Astrocyte (in vitro differentiated cells and primary cell): Measurements from ENCODE around the gene LYRM4. TPM values are rescaled to one million over a fixed set of nuclear protein-coding genes. Genes with fewer than 3 reads are reported as not detected.

Experiments
- DNase-seq: peaks from one replicate; pipeline ENCODE4 v3.0.0-alpha.2; 2010; ENCODE audit warnings: low read depth
- FAIRE-seq: peaks from 2 replicates; lab custom pipeline; 2011; peaks lifted over from hg19 to GRCh38; lab: Jason Lieb, UNC
- H2AFZ ChIP-seq: 2 replicates; pipeline ENCODE4 v1.6.0; 2012; ENCODE audit warnings: low read depth, low read length, inconsistent platforms
- H3K27ac ChIP-seq: 2 replicates; pipeline ENCODE4 v1.5.1; 2011; ENCODE audit warnings: low read depth, low read length, inconsistent platforms
- H3K27me3 ChIP-seq: 2 replicates; pipeline ENCODE4 v1.6.0; 2011; ENCODE audit warnings: low read length, inconsistent platforms; ENCODE audit not compliant: insufficient read depth
- H3K36me3 ChIP-seq: 2 replicates; pipeline ENCODE4 v1.5.1; 2011; ENCODE audit warnings: low read length, inconsistent platforms; ENCODE audit not compliant: insufficient read depth
- H3K4me1 ChIP-seq: 2 replicates; pipeline ENCODE4 v1.5.1; 2011; ENCODE audit warnings: low read length, inconsistent platforms; ENCODE audit not compliant: insufficient read depth
- H3K4me2 ChIP-seq: 2 replicates; pipeline ENCODE4 v1.6.0; 2012; ENCODE audit warnings: low read length, inconsistent platforms
- H3K4me3 ChIP-seq: 2 replicates; pipeline ENCODE4 v1.5.1; 2011; ENCODE audit warnings: low read depth, mild to moderate bottlenecking, low read length, inconsistent platforms; ENCODE audit not compliant: insufficient read depth
- H3K79me2 ChIP-seq: 2 replicates; pipeline ENCODE4 v1.6.0; 2012; ENCODE audit warnings: mild to moderate bottlenecking, low read length, inconsistent platforms; ENCODE audit not compliant: insufficient read depth
- H3K9ac ChIP-seq: 2 replicates; pipeline ENCODE4 v1.6.0; 2012; ENCODE audit warnings: mild to moderate bottlenecking, low read length, inconsistent platforms
- H3K9me3 ChIP-seq: 2 replicates; pipeline ENCODE4 v1.5.1; 2012; ENCODE audit warnings: low read depth, mild to moderate bottlenecking, low read length, inconsistent platforms; ENCODE audit not compliant: insufficient read depth
- H4K20me1 ChIP-seq: 2 replicates; pipeline ENCODE4 v1.6.0; 2012; ENCODE audit warnings: low read length, inconsistent platforms; ENCODE audit not compliant: insufficient read depth
- H3K27ac Mint-ChIP-seq: one replicate; pipeline ENCODE4 v1.8.0; 2021; ENCODE audit warnings: mild to moderate bottlenecking, mixed read lengths; ENCODE audit not compliant: unreplicated experiment
- H3K27me3 Mint-ChIP-seq: one replicate; pipeline ENCODE4 v1.8.0; 2021; ENCODE audit warnings: low read depth, mixed read lengths; ENCODE audit not compliant: unreplicated experiment
- H3K36me3 Mint-ChIP-seq: one replicate; pipeline ENCODE4 v1.8.0; 2021; ENCODE audit warnings: low read depth, mixed read lengths; ENCODE audit not compliant: unreplicated experiment
- H3K4me1 Mint-ChIP-seq: one replicate; pipeline ENCODE4 v1.8.0; 2021; ENCODE audit warnings: low read depth, mixed read lengths; ENCODE audit not compliant: unreplicated experiment
- H3K4me3 Mint-ChIP-seq: one replicate; pipeline ENCODE4 v1.8.0; 2021; ENCODE audit warnings: mild to moderate bottlenecking, moderate library complexity, mixed read lengths; ENCODE audit not compliant: unreplicated experiment
- H3K9me3 Mint-ChIP-seq: one replicate; pipeline ENCODE4 v1.8.0; 2021; ENCODE audit warnings: mild to moderate bottlenecking, mixed read lengths; ENCODE audit not compliant: unreplicated experiment
- EZH2 ChIP-seq: IDR thresholded peaks from 2 replicates; pipeline ENCODE4 v1.6.1; 2012; ENCODE audit warnings: mild to moderate bottlenecking, low read length, inconsistent platforms; ENCODE audit not compliant: insufficient read depth
- total RNA-seq: library from RNA; stranded (reverse); gene quantifications from 2 replicates; pipeline ENCODE4 v1.2.1, GENCODE V29; 2021
- TF ChIP-seq, protein P1 (sequence below): IDR thresholded peaks from 2 replicates; pipeline ENCODE4 v1.5.1; 2011; ENCODE audit warnings: low read depth, mild to moderate bottlenecking, inconsistent platforms, low read length, moderate library complexity; ENCODE audit not compliant: insufficient read depth

LYRM4 gene
- total RNA-seq, 1 donor from 2014 or later, result 39.1 TPM

DNA sequence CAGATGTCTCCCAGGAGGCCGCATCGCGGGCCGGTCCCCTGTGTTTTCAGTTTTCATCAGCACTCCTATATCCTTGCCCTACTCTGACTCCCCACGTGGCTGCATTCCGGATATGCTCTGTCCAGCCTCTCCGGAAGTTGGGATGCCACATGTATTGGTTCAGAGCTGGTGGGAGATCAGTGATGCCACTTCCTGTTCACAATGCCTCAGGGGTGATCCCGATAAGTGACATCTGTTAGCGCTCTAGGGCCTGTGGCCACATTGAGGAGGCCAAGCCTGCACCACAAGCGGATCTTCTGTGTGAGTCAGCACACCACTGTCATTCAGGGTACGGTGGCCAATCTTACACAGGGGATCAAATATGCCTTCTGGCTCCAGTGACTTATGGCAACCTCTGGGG lies 117.8 kb downstream of the LYRM4 start:
- no peak overlapping the region for H3K27ac ChIP-seq
- peaks cover 13% of the 10 kb centered on the region for H4K20me1 ChIP-seq
- H3K4me1 ChIP-seq, result no peaks in the 10 kb centered on the region
- H3K4me2 ChIP-seq, result no peak overlapping the region
- H2AFZ ChIP-seq, result no peak overlapping the region
- TF ChIP-seq EZH2, result no peak
- TF ChIP-seq, protein P1, sequence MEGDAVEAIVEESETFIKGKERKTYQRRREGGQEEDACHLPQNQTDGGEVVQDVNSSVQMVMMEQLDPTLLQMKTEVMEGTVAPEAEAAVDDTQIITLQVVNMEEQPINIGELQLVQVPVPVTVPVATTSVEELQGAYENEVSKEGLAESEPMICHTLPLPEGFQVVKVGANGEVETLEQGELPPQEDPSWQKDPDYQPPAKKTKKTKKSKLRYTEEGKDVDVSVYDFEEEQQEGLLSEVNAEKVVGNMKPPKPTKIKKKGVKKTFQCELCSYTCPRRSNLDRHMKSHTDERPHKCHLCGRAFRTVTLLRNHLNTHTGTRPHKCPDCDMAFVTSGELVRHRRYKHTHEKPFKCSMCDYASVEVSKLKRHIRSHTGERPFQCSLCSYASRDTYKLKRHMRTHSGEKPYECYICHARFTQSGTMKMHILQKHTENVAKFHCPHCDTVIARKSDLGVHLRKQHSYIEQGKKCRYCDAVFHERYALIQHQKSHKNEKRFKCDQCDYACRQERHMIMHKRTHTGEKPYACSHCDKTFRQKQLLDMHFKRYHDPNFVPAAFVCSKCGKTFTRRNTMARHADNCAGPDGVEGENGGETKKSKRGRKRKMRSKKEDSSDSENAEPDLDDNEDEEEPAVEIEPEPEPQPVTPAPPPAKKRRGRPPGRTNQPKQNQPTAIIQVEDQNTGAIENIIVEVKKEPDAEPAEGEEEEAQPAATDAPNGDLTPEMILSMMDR, result no peak
- FAIRE-seq (no peak), DNase-seq (no peak)
- H3K79me2 ChIP-seq, result no peaks in the 10 kb centered on the region
- H3K27me3 ChIP-seq, result no peaks in the 10 kb centered on the region
- Mint-ChIP-seq H3K27ac (no peak overlapping the region), H3K9me3 (no peaks in the 10 kb centered on the region), H3K4me3 (no peak overlapping the region), H3K36me3 (no peaks in the 10 kb centered on the region), H3K27me3 (no peaks in the 10 kb centered on the region), H3K4me1 (peaks cover 3% of the 10 kb centered on the region)
- no peak overlapping the region for H3K9ac ChIP-seq
- no peaks in the 10 kb centered on the region for H3K9me3 ChIP-seq
- H3K4me3 ChIP-seq, result no peak overlapping the region
- H3K36me3 ChIP-seq, result no peaks in the 10 kb centered on the region

GRCh38 chr6:5142131-5142530 lies 118.6 kb downstream of the LYRM4 start:
- Histone ChIP-seq H4K20me1 (peaks cover 13% of the 10 kb centered on the region), H3K9me3 (no peaks in the 10 kb centered on the region), H3K4me1 (no peaks in the 10 kb centered on the region), H3K79me2 (no peaks in the 10 kb centered on the region), H3K4me3 (no peak overlapping the region), H2AFZ (no peak overlapping the region), H3K9ac (no peak overlapping the region), H3K36me3 (no peaks in the 10 kb centered on the region), H3K27me3 (no peaks in the 10 kb centered on the region), H3K27ac (no peak overlapping the region), H3K4me2 (no peak overlapping the region)
- H3K4me1 Mint-ChIP-seq, result peaks cover 3% of the 10 kb centered on the region
- DNase-seq, result no peak
- no peaks in the 10 kb centered on the region for H3K9me3 Mint-ChIP-seq
- H3K27ac Mint-ChIP-seq, result no peak overlapping the region
- no peaks in the 10 kb centered on the region for H3K36me3 Mint-ChIP-seq
- H3K4me3 Mint-ChIP-seq, result no peak overlapping the region
- no peaks in the 10 kb centered on the region for H3K27me3 Mint-ChIP-seq
- no peak for FAIRE-seq
- TF ChIP-seq, protein P1, result no peak
- TF ChIP-seq EZH2, result no peak

DNA sequence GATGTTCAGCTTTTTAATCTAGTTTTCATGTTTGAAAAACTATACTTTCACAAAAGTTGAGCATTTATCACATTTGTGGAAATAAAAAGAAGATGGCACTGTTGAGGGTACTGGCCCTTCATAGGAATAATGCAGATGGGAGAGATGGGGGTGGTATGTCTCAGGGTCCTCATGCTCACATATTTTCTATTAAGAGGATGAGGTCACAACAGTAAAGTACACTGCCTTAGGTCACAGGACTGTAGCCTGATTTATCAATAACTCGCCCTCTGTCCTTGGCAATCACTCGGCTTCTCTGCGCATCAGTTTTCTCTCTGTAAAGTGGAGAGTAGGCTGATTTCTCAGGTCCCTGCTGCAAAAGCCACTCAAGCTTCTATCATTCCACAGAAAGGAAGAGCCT lies 119.7 kb downstream of the LYRM4 start:
- H3K9ac ChIP-seq, result no peak overlapping the region
- H3K27ac ChIP-seq, result no peak overlapping the region
- H2AFZ ChIP-seq, result no peak overlapping the region
- H3K36me3 Mint-ChIP-seq, result peaks cover 1% of the 10 kb centered on the region
- no peak overlapping the region for H3K27ac Mint-ChIP-seq
- no peaks in the 10 kb centered on the region for H3K36me3 ChIP-seq
- FAIRE-seq, result no peak
- H3K27me3 Mint-ChIP-seq, result no peaks in the 10 kb centered on the region
- no peaks in the 10 kb centered on the region for H3K27me3 ChIP-seq
- H3K79me2 ChIP-seq, result no peaks in the 10 kb centered on the region
- H3K4me3 ChIP-seq, result no peak overlapping the region
- peaks cover 3% of the 10 kb centered on the region for H3K4me1 Mint-ChIP-seq
- no peak for TF ChIP-seq EZH2
- TF ChIP-seq, protein P1, result no peak
- H3K4me3 Mint-ChIP-seq, result no peak overlapping the region
- H4K20me1 ChIP-seq, result peaks cover 13% of the 10 kb centered on the region
- H3K9me3 ChIP-seq, result no peaks in the 10 kb centered on the region
- H3K4me1 ChIP-seq, result no peaks in the 10 kb centered on the region
- no peaks in the 10 kb centered on the region for H3K9me3 Mint-ChIP-seq
- H3K4me2 ChIP-seq, result no peak overlapping the region
- no peak for DNase-seq
